Astrocyte (in vitro differentiated cells and primary cell): Measurements from ENCODE around the gene BICDL1. TPM values are rescaled to one million over a fixed set of nuclear protein-coding genes. Genes with fewer than 3 reads are reported as not detected.

Source experiments
- DNase-seq: peaks from one replicate; pipeline ENCODE4 v3.0.0-alpha.2; 2010; ENCODE audit warnings: low read depth
- FAIRE-seq: peaks from 2 replicates; lab custom pipeline; 2011; peaks lifted over from hg19 to GRCh38; lab: Jason Lieb, UNC
- H2AFZ ChIP-seq: 2 replicates; pipeline ENCODE4 v1.6.0; 2012; ENCODE audit warnings: low read depth, low read length, inconsistent platforms
- H3K27ac ChIP-seq: 2 replicates; pipeline ENCODE4 v1.5.1; 2011; ENCODE audit warnings: low read depth, low read length, inconsistent platforms
- H3K27me3 ChIP-seq: 2 replicates; pipeline ENCODE4 v1.6.0; 2011; ENCODE audit warnings: low read length, inconsistent platforms; ENCODE audit not compliant: insufficient read depth
- H3K36me3 ChIP-seq: 2 replicates; pipeline ENCODE4 v1.5.1; 2011; ENCODE audit warnings: low read length, inconsistent platforms; ENCODE audit not compliant: insufficient read depth
- H3K4me1 ChIP-seq: 2 replicates; pipeline ENCODE4 v1.5.1; 2011; ENCODE audit warnings: low read length, inconsistent platforms; ENCODE audit not compliant: insufficient read depth
- H3K4me2 ChIP-seq: 2 replicates; pipeline ENCODE4 v1.6.0; 2012; ENCODE audit warnings: low read length, inconsistent platforms
- H3K4me3 ChIP-seq: 2 replicates; pipeline ENCODE4 v1.5.1; 2011; ENCODE audit warnings: low read depth, mild to moderate bottlenecking, low read length, inconsistent platforms; ENCODE audit not compliant: insufficient read depth
- H3K79me2 ChIP-seq: 2 replicates; pipeline ENCODE4 v1.6.0; 2012; ENCODE audit warnings: mild to moderate bottlenecking, low read length, inconsistent platforms; ENCODE audit not compliant: insufficient read depth
- H3K9ac ChIP-seq: 2 replicates; pipeline ENCODE4 v1.6.0; 2012; ENCODE audit warnings: mild to moderate bottlenecking, low read length, inconsistent platforms
- H3K9me3 ChIP-seq: 2 replicates; pipeline ENCODE4 v1.5.1; 2012; ENCODE audit warnings: low read depth, mild to moderate bottlenecking, low read length, inconsistent platforms; ENCODE audit not compliant: insufficient read depth
- H4K20me1 ChIP-seq: 2 replicates; pipeline ENCODE4 v1.6.0; 2012; ENCODE audit warnings: low read length, inconsistent platforms; ENCODE audit not compliant: insufficient read depth
- H3K27ac Mint-ChIP-seq: one replicate; pipeline ENCODE4 v1.8.0; 2021; ENCODE audit warnings: mild to moderate bottlenecking, mixed read lengths; ENCODE audit not compliant: unreplicated experiment
- H3K27me3 Mint-ChIP-seq: one replicate; pipeline ENCODE4 v1.8.0; 2021; ENCODE audit warnings: low read depth, mixed read lengths; ENCODE audit not compliant: unreplicated experiment
- H3K36me3 Mint-ChIP-seq: one replicate; pipeline ENCODE4 v1.8.0; 2021; ENCODE audit warnings: low read depth, mixed read lengths; ENCODE audit not compliant: unreplicated experiment
- H3K4me1 Mint-ChIP-seq: one replicate; pipeline ENCODE4 v1.8.0; 2021; ENCODE audit warnings: low read depth, mixed read lengths; ENCODE audit not compliant: unreplicated experiment
- H3K4me3 Mint-ChIP-seq: one replicate; pipeline ENCODE4 v1.8.0; 2021; ENCODE audit warnings: mild to moderate bottlenecking, moderate library complexity, mixed read lengths; ENCODE audit not compliant: unreplicated experiment
- H3K9me3 Mint-ChIP-seq: one replicate; pipeline ENCODE4 v1.8.0; 2021; ENCODE audit warnings: mild to moderate bottlenecking, mixed read lengths; ENCODE audit not compliant: unreplicated experiment
- CTCF ChIP-seq: IDR thresholded peaks from 2 replicates; pipeline ENCODE4 v1.5.1; 2011; ENCODE audit warnings: low read depth, mild to moderate bottlenecking, inconsistent platforms, low read length, moderate library complexity; ENCODE audit not compliant: insufficient read depth
- EZH2 ChIP-seq: IDR thresholded peaks from 2 replicates; pipeline ENCODE4 v1.6.1; 2012; ENCODE audit warnings: mild to moderate bottlenecking, low read length, inconsistent platforms; ENCODE audit not compliant: insufficient read depth
- total RNA-seq: library from RNA; stranded (reverse); gene quantifications from 2 replicates; pipeline ENCODE4 v1.2.1, GENCODE V29; 2021

The BICDL1 gene
- total RNA-seq, 1 donor from 2014 or later, result 8.8 TPM

- DNase-seq (no peak), FAIRE-seq (no peak)
- TF ChIP-seq EZH2 (no peak), CTCF (no peak)
- no peaks in the 10 kb centered on the region for H3K36me3 ChIP-seq
- no peaks in the 10 kb centered on the region for H3K4me1 ChIP-seq
- H3K9ac ChIP-seq, result no peak overlapping the region
- H3K27ac ChIP-seq, result no peak overlapping the region
- no peak overlapping the region for H3K4me2 ChIP-seq
- H2AFZ ChIP-seq, result no peak overlapping the region
- H3K27me3 ChIP-seq, result peaks cover 40% of the 10 kb centered on the region
- no peaks in the 10 kb centered on the region for H3K79me2 ChIP-seq
- no peaks in the 10 kb centered on the region for H3K9me3 ChIP-seq
- Mint-ChIP-seq H3K4me3 (no peak overlapping the region), H3K36me3 (peaks cover 8% of the 10 kb centered on the region), H3K27me3 (peaks cover 8% of the 10 kb centered on the region), H3K27ac (no peak overlapping the region), H3K9me3 (no peaks in the 10 kb centered on the region), H3K4me1 (peaks cover 19% of the 10 kb centered on the region)
- H3K4me3 ChIP-seq, result no peak overlapping the region
- H4K20me1 ChIP-seq, result no peaks in the 10 kb centered on the region
Observed at GRCh38 chr12:120067901-120068300, 78.9 kb downstream of the BICDL1 start.

GRCh38 chr12:120069278-120069677, 80.2 kb downstream of the BICDL1 start:
- TF ChIP-seq EZH2 (no peak), CTCF (no peak)
- DNase-seq (no peak), FAIRE-seq (no peak)
- H2AFZ ChIP-seq, result no peak overlapping the region
- H3K36me3 ChIP-seq, result no peaks in the 10 kb centered on the region
- no peaks in the 10 kb centered on the region for H3K4me1 ChIP-seq
- Mint-ChIP-seq H3K4me1 (peaks cover 15% of the 10 kb centered on the region), H3K27ac (no peak overlapping the region), H3K9me3 (no peaks in the 10 kb centered on the region), H3K27me3 (peaks cover 6% of the 10 kb centered on the region), H3K4me3 (no peak overlapping the region), H3K36me3 (peaks cover 11% of the 10 kb centered on the region)
- H3K9me3 ChIP-seq, result no peaks in the 10 kb centered on the region
- H3K4me2 ChIP-seq, result no peak overlapping the region
- H4K20me1 ChIP-seq, result no peaks in the 10 kb centered on the region
- H3K27me3 ChIP-seq, result peaks cover 27% of the 10 kb centered on the region
- no peak overlapping the region for H3K27ac ChIP-seq
- no peaks in the 10 kb centered on the region for H3K79me2 ChIP-seq
- no peak overlapping the region for H3K4me3 ChIP-seq
- H3K9ac ChIP-seq, result no peak overlapping the region

GRCh38 chr12:120071493-120072020, 82.5 kb downstream of the BICDL1 start:
- no peak for DNase-seq
- Histone ChIP-seq H3K27ac (no peak overlapping the region), H3K9ac (no peak overlapping the region), H3K79me2 (no peaks in the 10 kb centered on the region), H2AFZ (no peak overlapping the region), H4K20me1 (no peaks in the 10 kb centered on the region), H3K4me1 (no peaks in the 10 kb centered on the region), H3K4me2 (no peak overlapping the region), H3K36me3 (no peaks in the 10 kb centered on the region), H3K27me3 (peaks cover 10% of the 10 kb centered on the region), H3K9me3 (no peaks in the 10 kb centered on the region), H3K4me3 (no peak overlapping the region)
- TF ChIP-seq CTCF (no peak), EZH2 (no peak)
- no peak overlapping the region for H3K4me3 Mint-ChIP-seq
- no peak overlapping the region for H3K27ac Mint-ChIP-seq
- H3K27me3 Mint-ChIP-seq, result peaks cover 10% of the 10 kb centered on the region
- peaks cover 10% of the 10 kb centered on the region for H3K36me3 Mint-ChIP-seq
- FAIRE-seq, result no peak
- peaks cover 3% of the 10 kb centered on the region for H3K4me1 Mint-ChIP-seq
- no peaks in the 10 kb centered on the region for H3K9me3 Mint-ChIP-seq
